Sigmoid colon (tissue), 7 donors: Measurements from ENCODE around the gene FLCN. TPM values are rescaled to one million over a fixed set of nuclear protein-coding genes. Genes with fewer than 3 reads are reported as not detected.

Experiments
- DNase-seq: peaks from one replicate; pipeline ENCODE4 v3.0.0-alpha.2; 2019
- H3K27ac ChIP-seq, 4 donors: fragments of 200-600 bp; sonication (generic); one replicate each; pipeline ENCODE4 v1.5.1; 2016 to 2019; ENCODE audit warnings: mild to moderate bottlenecking in 1 of 4
- H3K27me3 ChIP-seq, 3 donors: fragments of 200-600 bp; sonication (generic); one replicate each; pipeline ENCODE4 v1.5.1; 2019; ENCODE audit warnings: mild to moderate bottlenecking in 1 of 3
- H3K36me3 ChIP-seq, 4 donors: fragments of 200-600 bp; sonication (generic); one replicate each; pipeline ENCODE4 v1.5.1; 2016 to 2019
- H3K4me1 ChIP-seq, 4 donors: fragments of 200-600 bp; sonication (generic); one replicate each; pipeline ENCODE4 v1.5.1; 2017 to 2019
- H3K4me3 ChIP-seq, 4 donors: fragments of 200-600 bp; sonication (generic); one replicate each; pipeline ENCODE4 v1.5.1; 2017 to 2019; ENCODE audit warnings: mild to moderate bottlenecking in 2 of 4, moderate library complexity in 1 of 4
- H3K9me3 ChIP-seq, 4 donors: fragments of 200-600 bp in 3 of 4; sonication (generic) in 3 of 4; one replicate each; pipeline versions ENCODE4 v1.5.1 to v1.6.1; 2013 to 2019
- CTCF ChIP-seq, 4 experiments: fragments of 450-650 bp in 3 of 4; fragments of 200-600 bp in 1 of 4; IDR thresholded peaks; one replicate each; pipeline ENCODE4 v1.5.1; 2016 to 2019; ENCODE audit warnings: antibody characterized with exemption in 4 of 4, mild to moderate bottlenecking in 3 of 4, moderate library complexity in 2 of 4
- EP300 ChIP-seq, 4 donors: sonication (generic); formaldehyde crosslinking; IDR thresholded peaks; one replicate each; pipeline ENCODE4 v1.6.1; 2017; ENCODE audit warnings: antibody characterized with exemption in 4 of 4
- POLR2A ChIP-seq, 2 donors: fragments of 450-650 bp; IDR thresholded peaks; one replicate each; pipeline ENCODE4 v1.6.1; 2016; ENCODE audit warnings: antibody characterized with exemption in 2 of 2, mild to moderate bottlenecking in 2 of 2, moderate library complexity in 2 of 2
- POLR2AphosphoS5 ChIP-seq, 4 donors: sonication (generic); formaldehyde crosslinking; IDR thresholded peaks; one replicate each; pipeline ENCODE4 v1.6.1; 2017; ENCODE audit warnings: antibody characterized with exemption in 4 of 4
- WGBS, 2 donors: extraction: QIAGEN DNeasy Blood & Tissue Kit; methylation state at CpG; one replicate each; pipeline ENCODE4 v1.1.7; 2013; 5-methylcytosine and 5-hydroxymethylcytosine counted together
- intact Hi-C: fragments of 100-400 bp; cut with DNase I; formaldehyde crosslinking; loops from one replicate; pipeline ENCODE4 v1.15.1; 2023
- polyA plus RNA-seq, 3 donors: library from polyadenylated mRNA; stranded (reverse); fragments of 200-250 nt; gene quantifications; one replicate each; pipeline ENCODE4 v1.2.3, GENCODE V29; 2013
- total RNA-seq, 4 donors: library from RNA; depleted of rRNA; stranded (reverse); fragments of >200 nt; gene quantifications; one replicate each; pipeline ENCODE4 v1.1.0, GENCODE V29; 2016
- donor health status: healthy with polysubstance abuse.
- donor health status: Bipolar disorder and iron deficiency.
- donor health status: healthy.

FLCN gene
- total and polyA plus RNA-seq, 7 donors: 10.8 to 122 (median 41.5) TPM

DNA sequence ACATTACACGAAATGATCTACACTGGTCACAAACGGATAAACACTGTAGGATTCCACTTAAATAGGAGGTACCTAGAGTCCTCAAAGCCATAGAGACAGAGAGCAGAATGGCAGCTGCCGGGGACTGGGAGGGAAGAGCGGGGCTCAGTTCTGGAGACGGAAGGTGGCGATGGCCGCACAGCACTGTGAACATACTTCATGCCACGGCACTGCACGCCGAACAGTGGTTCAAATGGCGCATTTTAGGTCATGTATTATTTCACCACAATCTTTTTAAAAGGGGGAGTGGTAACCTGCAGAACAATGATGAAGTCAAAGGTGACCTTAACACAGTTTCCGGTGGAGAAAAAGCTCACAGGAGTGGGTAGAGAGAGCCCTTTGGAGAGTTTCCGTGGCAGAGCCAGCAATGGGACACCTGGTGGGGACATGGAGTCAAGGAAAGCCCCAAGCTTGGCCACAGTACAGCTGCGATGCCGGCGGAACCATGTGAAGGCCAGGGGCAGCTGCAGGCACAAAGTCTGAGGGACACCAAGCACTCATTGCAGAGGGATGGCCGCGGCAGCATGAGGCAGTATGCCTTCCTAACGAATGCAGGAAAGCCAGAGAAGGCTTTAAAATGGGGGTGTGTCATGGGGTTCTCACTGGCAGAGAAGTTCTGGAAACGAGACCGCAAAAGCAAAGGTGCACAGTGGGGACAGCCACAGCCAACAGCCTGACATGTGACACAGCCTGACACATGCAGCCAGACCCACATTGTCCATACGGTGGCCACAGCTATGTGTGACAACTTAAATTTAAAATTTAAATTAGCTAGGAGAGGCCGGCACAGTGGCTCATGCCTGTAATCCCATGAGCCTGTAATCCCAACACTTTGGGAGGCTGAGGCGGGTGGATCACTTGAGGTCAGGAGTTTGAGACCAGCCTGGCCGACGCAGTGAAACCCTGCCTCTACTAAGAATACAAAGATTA is 7.3 kb downstream of the FLCN start:
- Histone ChIP-seq H3K9me3 (no peaks in the 10 kb centered on the region), H3K27ac (no peak overlapping the region), H3K27me3 (no peaks in the 10 kb centered on the region), H3K4me1 (peaks cover 0 to 11% (median 9%) of the 10 kb centered on the region in 4 donors), H3K36me3 (peaks cover 32 to 81% (median 67%) of the 10 kb centered on the region in 4 donors), H3K4me3 (no peak overlapping the region)
- DNase-seq: no peak
- WGBS, 2 donors: 93% methylated on average over 26 of the region's 26 CpGs
- TF ChIP-seq POLR2A (IDR thresholded peaks at IDR 0.05) (no peak), POLR2AphosphoS5 (IDR thresholded peaks at IDR 0.05) (no peak), CTCF (IDR thresholded peaks at IDR 0.05) (no peak), EP300 (IDR thresholded peaks at IDR 0.05) (no peak)
- intact Hi-C loops: no loop called here

- Histone ChIP-seq H3K4me1 (peaks cover 0 to 1% (median 0%) of the 10 kb centered on the region in 4 donors), H3K9me3 (no peaks in the 10 kb centered on the region), H3K36me3 (peaks cover 42 to 91% (median 77%) of the 10 kb centered on the region in 4 donors), H3K27me3 (no peaks in the 10 kb centered on the region), H3K27ac (no peak overlapping the region), H3K4me3 (no peak overlapping the region)
- no peak for DNase-seq
- no peak for TF ChIP-seq POLR2A (IDR thresholded peaks at IDR 0.05)
- no peak for TF ChIP-seq POLR2AphosphoS5 (IDR thresholded peaks at IDR 0.05)
- no peak for TF ChIP-seq CTCF (IDR thresholded peaks at IDR 0.05)
- TF ChIP-seq EP300 (IDR thresholded peaks at IDR 0.05): no peak
- 94 to 95% methylated on average over 17 of the region's 17 CpGs for WGBS, 2 donors
- intact Hi-C loops: no loop called here
Measured at GRCh38 chr17:17228521-17229279, 8.3 kb downstream of the FLCN start.

GRCh38 chr17:17227608-17228520 is 9.1 kb downstream of the FLCN start:
- intact Hi-C loops: no loop called here
- TF ChIP-seq POLR2A (IDR thresholded peaks at IDR 0.05) (no peak), POLR2AphosphoS5 (IDR thresholded peaks at IDR 0.05) (no peak), EP300 (IDR thresholded peaks at IDR 0.05) (no peak), CTCF (IDR thresholded peaks at IDR 0.05) (no peak)
- Histone ChIP-seq H3K4me3 (no peak overlapping the region), H3K27ac (no peak overlapping the region), H3K4me1 (no peaks in the 10 kb centered on the region), H3K9me3 (no peaks in the 10 kb centered on the region), H3K36me3 (peaks cover 46 to 99% (median 85%) of the 10 kb centered on the region in 4 donors), H3K27me3 (no peaks in the 10 kb centered on the region)
- DNase-seq: peak; percentile 53
- 93 to 95% methylated on average over 25 of the region's 25 CpGs for WGBS, 2 donors
